ENCODE results near the gene ARL2BP.

ARL2BP gene

GRCh38 chr16:57234707-57235092 lies 10.4 kb upstream of the ARL2BP start:
- no peak for DNase-seq (ENCODE audit: low read depth, low spot score)
- H3K27ac ChIP-seq, result no peak overlapping the region

DNA sequence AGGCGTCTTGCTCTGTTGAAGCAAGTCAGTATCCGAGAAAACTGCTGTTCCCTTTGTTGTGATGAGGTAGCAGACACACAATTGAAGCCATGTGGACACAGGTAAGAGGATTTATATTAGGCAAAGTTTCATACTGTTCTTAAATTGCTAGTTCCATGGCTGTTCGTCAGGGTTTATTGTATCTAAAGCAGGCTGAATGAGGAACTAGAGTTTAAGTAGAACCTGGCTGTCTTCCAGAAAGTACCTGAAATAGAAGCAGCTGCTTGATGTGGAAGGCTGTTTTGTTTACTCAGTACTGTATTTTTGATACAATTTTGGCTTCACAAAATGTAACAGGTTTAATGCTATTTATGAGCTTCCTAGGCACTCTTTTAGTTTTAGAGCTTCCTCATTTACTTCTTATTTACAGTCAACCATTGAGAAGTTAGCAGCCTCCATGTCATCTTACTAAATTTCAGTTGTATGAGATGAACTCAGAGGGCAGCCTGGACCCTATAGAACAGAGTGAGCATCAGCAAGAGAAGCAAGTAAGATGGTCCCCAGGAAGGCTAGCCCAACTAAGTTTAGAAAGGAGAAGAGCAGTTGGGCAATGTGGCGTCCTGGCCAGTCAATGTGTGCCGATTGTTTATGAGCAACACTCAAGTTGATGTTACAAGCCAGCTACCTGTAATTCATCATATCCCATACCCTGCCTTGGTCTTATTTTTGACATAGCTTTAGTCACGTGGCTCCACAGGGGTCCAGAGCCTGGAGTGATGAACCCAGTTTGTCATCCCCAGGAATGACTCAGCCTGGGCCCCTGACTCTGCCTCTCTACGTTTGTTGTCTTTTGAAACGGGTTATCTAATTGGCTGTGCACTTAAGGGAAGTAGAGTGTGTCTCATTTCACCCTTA lies 9.7 kb upstream of the ARL2BP start:
- no peak overlapping the region for H3K27ac ChIP-seq
- DNase-seq (ENCODE audit: low read depth, low spot score), result no peak

GRCh38 chr16:57236022-57236350 lies 9.1 kb upstream of the ARL2BP start:
- DNase-seq (ENCODE audit: low read depth, low spot score), result no peak
- H3K27ac ChIP-seq, result no peak overlapping the region

DNA sequence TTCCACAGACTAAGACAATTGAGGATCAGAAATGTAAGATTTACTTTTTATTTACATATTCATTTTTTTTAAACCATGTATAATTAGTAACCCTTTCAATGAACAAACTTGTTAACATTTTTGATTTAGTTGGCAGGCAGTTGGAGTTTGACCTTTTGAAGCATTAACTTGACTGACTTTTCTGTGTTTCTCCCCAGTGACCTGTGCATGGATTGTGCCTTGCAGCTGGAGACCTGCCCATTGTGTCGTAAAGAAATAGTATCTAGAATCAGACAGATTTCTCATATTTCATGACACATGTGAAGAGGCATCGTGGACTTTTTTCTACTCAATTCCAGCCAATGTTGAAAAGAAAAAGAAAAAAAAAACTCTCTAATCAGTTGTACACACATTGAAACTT lies 6.4 kb upstream of the ARL2BP start:
- DNase-seq (ENCODE audit: low read depth, low spot score), result no peak
- no peak overlapping the region for H3K27ac ChIP-seq

DNA sequence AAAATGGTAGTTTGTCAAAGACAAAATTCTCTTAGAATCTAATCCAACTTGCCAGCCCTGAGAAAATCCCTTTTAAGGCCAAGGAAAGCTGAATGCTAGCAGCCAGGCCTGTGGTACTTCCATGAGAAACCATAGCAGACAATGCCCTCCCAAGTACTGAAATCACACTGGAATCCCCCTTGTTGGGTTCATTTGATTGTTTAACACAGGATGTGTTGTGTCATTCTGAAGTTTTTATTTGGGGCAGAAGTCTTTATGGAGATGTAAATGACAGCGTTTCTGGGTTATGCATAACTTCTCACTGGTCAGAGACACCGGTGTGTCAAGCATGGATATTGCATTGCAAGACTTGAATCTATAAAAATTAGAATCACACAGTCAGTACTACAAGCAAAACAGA lies 6.0 kb upstream of the ARL2BP start:
- DNase-seq (ENCODE audit: low read depth, low spot score), result no peak
- no peak overlapping the region for H3K27ac ChIP-seq

GRCh38 chr16:57240851-57241250 lies 4.2 kb upstream of the ARL2BP start:
- no peak for DNase-seq (ENCODE audit: low read depth, low spot score)
- H3K27ac ChIP-seq, result no peak overlapping the region

GRCh38 chr16:57242650-57243049 lies 2.4 kb upstream of the ARL2BP start:
- no peak overlapping the region for H3K27ac ChIP-seq
- no peak for DNase-seq (ENCODE audit: low read depth, low spot score)

DNA sequence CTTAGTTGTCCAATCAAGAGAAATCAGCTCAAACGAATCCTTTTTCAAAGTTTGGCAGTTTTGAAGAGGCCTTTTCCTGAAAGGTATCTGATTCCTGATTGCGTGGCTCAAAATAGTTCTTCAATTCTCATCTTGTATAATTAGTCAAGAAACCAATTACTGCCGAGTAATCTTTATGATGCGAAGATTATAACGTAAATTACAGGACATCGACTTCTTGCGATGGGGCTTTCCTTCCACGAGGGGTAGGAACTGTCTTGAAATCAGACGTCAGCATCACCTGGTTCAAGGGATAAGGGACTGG lies 644 bp upstream of the ARL2BP start:
- H3K27ac ChIP-seq, result peak overlapping the region; percentile 77
- DNase-seq (ENCODE audit: low read depth, low spot score), result peak; percentile 31

DNA sequence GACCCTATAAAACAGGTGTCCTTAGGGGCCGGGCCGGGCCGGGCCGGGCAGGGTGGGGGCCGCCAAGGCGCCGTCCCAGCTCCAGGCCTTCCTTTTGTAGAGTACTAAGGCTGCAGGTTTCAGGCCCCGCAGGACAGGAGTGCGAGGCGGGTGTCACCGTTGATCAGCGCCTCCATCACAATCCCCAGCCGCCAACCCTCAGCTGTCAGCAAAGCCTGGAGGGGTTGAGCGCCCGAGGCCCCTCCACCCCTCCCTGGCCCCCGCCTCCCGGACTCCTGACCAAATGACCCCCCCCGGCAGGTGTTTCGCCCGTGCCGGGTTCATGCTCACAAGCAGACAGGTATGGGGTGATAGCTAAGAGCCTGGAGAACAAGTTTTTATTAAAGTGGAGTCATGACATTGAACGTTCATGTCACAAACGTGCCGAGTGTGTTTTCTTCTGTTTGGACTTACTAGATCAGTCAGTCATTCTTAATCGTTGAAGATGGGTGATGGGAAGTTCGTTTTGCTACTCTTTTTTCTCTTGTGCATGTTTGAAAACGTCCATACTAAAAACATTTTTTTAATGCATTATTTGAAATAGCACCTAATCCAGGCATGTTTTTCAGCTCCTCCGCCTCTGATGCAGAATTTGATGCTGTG lies 534 bp downstream of the ARL2BP start:
- DNase-seq (ENCODE audit: low read depth, low spot score), result no peak
- H3K27ac ChIP-seq, result peak overlapping the region; percentile 77

- no peak overlapping the region for H3K27ac ChIP-seq
- DNase-seq (ENCODE audit: low read depth, low spot score), result no peak
Measured at GRCh38 chr16:57251352-57251751, 6.3 kb downstream of the ARL2BP start.

DNA sequence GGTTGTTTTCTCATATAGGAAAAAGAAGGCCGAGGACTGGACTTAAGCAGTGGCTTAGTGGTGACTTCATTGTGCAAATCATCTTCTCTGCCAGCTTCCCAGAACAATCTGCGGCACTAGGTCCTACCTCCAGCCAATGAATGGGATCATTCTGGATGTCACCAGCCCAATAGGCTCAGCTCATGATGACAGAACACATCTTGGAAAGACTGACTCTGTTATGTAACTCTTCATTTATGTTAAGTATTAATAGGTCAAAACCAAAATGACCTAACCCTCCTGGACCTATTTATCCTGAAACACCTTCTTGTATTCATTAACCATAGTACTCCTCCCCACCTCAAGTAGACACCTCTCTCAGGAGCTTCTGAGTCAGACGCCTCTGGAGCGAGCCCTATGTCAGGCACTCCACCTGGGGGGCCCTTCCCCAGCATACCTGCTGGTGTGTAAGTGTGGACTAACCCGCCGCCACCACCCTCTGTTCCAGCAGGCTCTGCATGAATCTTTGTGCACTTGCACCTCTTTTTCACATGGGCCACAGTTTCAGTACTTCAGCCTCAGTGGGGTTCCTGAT lies 7.2 kb downstream of the ARL2BP start:
- no peak overlapping the region for H3K27ac ChIP-seq
- DNase-seq (ENCODE audit: low read depth, low spot score), result no peak

GRCh38 chr16:57253466-57253865 lies 8.4 kb downstream of the ARL2BP start:
- H3K27ac ChIP-seq, result peak overlapping the region; percentile 46
- no peak for DNase-seq (ENCODE audit: low read depth, low spot score)

DNA sequence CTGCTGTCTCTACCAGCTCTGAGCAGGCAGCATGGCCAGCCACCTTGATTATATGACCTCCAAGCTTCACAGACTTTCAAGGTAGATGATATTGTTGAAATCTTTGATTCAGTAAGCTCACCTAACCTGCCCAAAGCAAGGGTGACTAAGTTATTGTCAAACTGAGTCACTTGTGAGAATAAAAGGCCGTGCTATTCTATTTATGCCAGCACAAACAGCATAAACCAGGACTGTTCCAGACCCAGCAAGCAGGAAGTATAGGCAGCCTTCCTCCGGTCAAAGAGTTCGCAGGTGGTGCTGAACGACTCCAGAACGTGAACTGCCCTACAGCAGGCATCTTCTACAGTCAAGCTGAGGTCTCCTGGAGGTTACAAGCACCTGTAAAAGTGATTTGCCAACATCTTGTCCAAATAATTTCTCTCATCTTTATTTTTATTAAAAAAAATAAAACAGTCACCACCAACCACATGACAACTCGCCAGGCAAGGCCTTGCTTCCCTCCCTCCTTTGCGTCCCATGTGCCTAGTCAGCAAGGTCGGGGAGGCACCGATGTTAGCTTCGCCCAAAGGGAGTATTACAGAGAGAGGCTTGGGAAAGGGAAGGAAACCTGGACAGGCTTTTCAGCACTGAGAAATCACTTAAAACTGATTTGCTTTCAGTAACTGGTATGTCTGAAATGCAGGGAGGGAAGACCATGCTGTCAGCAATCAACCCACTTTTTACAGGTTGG lies 10.8 kb downstream of the ARL2BP start:
- DNase-seq (ENCODE audit: low read depth, low spot score), result peak; percentile 63
- H3K27ac ChIP-seq, result peak overlapping the region; percentile 66

DNA sequence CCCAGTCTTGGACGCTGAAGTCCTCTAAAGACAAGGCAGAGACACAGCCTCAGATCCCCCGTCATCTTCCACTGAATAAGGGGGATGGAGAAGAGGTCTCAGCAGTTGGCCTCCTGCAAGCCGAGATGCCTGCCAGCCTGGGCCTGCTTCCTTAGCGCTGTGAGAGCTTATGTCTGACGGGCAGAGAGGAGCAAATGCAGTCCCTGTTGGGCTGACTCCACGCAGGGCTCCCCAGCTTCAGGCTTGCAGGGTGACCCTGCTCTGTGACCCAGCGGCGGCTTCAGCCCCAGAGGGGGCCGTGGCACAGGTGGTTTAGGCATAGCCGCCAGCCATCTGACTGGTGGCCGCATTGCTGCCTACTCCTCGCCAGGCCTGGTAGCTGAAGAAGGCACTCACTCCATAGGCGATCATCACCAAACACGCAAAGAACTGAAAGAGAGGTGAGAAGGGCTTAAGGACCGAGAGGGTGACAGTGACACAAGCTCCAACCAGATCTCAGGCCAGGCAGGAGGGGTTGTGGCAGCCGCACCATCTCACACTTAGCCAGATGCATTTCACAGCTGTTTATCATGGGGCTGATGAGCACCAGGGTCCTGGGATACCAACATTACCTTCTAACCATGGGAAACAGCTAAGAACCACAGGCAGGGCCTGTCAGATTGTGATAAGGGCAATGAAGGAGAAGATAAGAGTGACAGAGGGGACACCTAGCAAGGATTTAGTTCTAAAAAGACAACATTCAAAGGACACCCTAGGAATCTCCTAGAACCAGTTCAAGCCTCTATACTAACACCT lies 11.7 kb downstream of the ARL2BP start:
- H3K27ac ChIP-seq, result peak overlapping the region; percentile 66
- DNase-seq (ENCODE audit: low read depth, low spot score), result no peak

DNA sequence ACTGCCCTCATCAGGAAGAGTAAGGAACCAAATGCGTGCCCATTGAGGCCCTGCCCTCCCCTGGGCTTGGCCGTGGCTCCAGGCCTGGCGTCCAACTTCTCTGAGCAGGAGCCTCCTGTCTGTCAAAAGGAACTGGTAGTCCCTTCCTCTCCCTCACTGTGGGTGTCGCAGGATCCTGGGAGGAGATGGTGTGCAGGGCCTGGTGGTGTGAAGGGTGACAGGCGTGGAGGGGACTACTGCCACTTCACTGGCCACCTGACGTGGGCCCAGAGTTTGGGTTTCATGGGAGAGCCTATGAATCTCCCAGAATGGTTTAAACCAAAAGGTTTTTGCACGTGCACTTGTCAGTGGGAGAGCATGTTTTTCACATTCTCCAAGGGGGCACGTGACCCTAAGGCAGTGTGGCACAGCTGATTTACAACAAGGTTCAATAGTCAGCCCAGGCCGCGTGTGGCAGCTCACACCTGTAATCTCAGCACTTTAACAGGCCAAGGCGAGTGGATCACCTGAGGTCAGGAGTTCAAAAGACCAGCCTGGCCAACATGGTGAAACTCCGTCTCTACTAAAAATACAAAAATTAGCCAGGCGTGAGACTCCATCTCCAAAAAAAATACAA lies 12.5 kb downstream of the ARL2BP start:
- no peak for DNase-seq (ENCODE audit: low read depth, low spot score)
- no peak overlapping the region for H3K27ac ChIP-seq

- no peak overlapping the region for H3K27ac ChIP-seq
- no peak for DNase-seq (ENCODE audit: low read depth, low spot score)
Measured at GRCh38 chr16:57258226-57258909, 13.3 kb downstream of the ARL2BP start.

GRCh38 chr16:57258910-57259475 lies 13.9 kb downstream of the ARL2BP start:
- no peak for DNase-seq (ENCODE audit: low read depth, low spot score)
- no peak overlapping the region for H3K27ac ChIP-seq

DNA sequence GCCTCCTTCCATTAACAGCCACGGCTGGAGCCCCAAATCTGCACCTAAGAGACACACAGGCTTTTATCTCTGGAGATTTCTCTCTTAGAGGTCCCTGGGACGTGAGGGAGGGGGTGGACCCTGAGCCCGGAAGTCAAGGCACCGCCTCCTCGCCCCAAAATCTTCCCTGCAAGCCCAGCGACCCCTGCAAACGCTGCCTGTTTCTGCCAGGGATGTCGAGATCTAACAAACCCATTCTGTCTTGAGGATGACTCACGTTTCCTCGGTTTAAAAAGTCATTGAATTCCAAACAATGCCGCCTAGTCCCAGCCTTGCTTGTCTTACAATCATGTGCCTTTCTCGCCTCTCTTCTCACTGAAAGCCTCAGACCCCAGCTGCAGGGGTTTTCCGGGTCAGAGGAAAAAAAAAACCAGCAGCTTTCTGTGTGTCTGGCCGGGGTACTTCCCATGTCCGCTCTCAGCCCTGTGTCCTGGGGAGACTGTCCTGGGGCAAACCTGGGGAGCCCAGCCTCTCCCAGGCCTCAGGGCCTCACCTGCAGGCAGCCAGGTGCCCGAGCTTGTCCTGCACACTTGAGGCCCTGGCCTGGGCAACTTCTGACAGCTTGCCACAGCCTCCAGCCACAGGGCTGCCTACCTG lies 15.4 kb downstream of the ARL2BP start:
- peak overlapping the region; percentile 79 for H3K27ac ChIP-seq
- no peak for DNase-seq (ENCODE audit: low read depth, low spot score)

DNA sequence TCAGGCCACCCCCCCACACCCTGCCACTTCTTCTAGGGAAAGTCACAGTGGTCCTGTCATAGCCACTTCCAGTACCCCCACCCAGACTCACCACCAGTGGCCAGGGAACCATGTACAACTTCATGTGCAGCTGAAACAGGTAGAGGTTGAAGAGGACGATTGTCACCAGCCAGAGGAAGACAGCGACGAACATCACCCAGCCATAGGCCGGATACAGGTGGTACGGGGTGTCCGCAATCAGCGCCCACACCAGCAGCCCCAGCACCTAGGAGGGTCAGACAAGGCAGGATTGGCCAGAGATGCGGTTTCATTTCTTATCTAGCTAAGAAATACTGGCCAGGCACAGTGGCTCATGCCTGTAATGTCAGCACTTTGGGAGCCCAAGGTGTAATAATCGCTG lies 16.7 kb downstream of the ARL2BP start:
- H3K27ac ChIP-seq, result no peak overlapping the region
- no peak for DNase-seq (ENCODE audit: low read depth, low spot score)

All from epithelial cell of prostate (primary cell).